ENCODE data around the gene UGGT1. TPM values are rescaled to one million over a fixed set of nuclear protein-coding genes. Genes with fewer than 3 reads are reported as not detected.

UGGT1 gene
- total RNA-seq, 2 donors from 2014 or later, result 66.9 to 78.6 TPM

DNA sequence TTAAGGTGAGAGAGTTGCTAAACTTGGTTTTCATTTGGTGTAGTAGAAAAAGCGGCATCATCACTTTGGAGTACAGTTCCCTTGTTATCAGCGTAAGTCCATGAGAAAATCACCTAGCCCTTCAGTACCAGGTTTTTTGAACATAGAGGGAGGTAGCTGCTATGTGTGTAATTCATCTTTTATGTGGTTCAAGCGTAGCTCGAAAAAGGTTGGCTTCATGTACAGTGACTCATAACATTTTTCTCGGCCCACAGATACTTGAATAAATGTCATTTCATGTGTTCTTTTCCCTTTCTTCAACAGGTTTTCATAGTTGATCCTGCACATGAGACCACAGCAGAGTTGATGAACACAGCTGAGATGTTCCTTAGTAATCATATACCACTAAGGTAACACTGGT is 43.6 kb downstream of the UGGT1 start:
- Mint-ChIP-seq H3K4me3 (no peak overlapping the region), H3K36me3 (ENCODE audit: low read depth) (peaks cover 80% of the 10 kb centered on the region), H3K27me3 (ENCODE audit: insufficient read depth) (no peaks in the 10 kb centered on the region), H3K27ac (no peak overlapping the region), H3K4me1 (peaks cover 3% of the 10 kb centered on the region), H3K9me3 (peaks cover 2% of the 10 kb centered on the region)
- peaks cover 89% of the 10 kb centered on the region for H3K36me3 ChIP-seq (ENCODE audit: control insufficient read depth, insufficient read depth, low read length)
- H3K9ac ChIP-seq (ENCODE audit: extremely low read depth, low read length, poor library complexity, severe bottlenecking), result no peak overlapping the region
- H3K27ac ChIP-seq (ENCODE audit: low read depth, low read length), result no peak overlapping the region
- TF ChIP-seq, protein P1, sequence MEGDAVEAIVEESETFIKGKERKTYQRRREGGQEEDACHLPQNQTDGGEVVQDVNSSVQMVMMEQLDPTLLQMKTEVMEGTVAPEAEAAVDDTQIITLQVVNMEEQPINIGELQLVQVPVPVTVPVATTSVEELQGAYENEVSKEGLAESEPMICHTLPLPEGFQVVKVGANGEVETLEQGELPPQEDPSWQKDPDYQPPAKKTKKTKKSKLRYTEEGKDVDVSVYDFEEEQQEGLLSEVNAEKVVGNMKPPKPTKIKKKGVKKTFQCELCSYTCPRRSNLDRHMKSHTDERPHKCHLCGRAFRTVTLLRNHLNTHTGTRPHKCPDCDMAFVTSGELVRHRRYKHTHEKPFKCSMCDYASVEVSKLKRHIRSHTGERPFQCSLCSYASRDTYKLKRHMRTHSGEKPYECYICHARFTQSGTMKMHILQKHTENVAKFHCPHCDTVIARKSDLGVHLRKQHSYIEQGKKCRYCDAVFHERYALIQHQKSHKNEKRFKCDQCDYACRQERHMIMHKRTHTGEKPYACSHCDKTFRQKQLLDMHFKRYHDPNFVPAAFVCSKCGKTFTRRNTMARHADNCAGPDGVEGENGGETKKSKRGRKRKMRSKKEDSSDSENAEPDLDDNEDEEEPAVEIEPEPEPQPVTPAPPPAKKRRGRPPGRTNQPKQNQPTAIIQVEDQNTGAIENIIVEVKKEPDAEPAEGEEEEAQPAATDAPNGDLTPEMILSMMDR (conservative IDR thresholded peaks at IDR 0.05), result no peak
- DNase-seq, result no peak
- H3K4me1 ChIP-seq (ENCODE audit: control insufficient read depth, insufficient read depth, low read length), result no peaks in the 10 kb centered on the region
- 97 to 98% methylated on average over 5 of the region's 5 CpGs for WGBS, 2 experiments (ENCODE audit: insufficient coverage in 1 of 2, insufficient read length in 1 of 2)
- H3K9me3 ChIP-seq (ENCODE audit: control insufficient read depth, low read length), result no peaks in the 10 kb centered on the region
- no peak overlapping the region for H3K4me3 ChIP-seq (ENCODE audit: low read length)
- no peaks in the 10 kb centered on the region for H3K27me3 ChIP-seq (ENCODE audit: control insufficient read depth, insufficient read depth, low read length, poor library complexity, severe bottlenecking)

DNA sequence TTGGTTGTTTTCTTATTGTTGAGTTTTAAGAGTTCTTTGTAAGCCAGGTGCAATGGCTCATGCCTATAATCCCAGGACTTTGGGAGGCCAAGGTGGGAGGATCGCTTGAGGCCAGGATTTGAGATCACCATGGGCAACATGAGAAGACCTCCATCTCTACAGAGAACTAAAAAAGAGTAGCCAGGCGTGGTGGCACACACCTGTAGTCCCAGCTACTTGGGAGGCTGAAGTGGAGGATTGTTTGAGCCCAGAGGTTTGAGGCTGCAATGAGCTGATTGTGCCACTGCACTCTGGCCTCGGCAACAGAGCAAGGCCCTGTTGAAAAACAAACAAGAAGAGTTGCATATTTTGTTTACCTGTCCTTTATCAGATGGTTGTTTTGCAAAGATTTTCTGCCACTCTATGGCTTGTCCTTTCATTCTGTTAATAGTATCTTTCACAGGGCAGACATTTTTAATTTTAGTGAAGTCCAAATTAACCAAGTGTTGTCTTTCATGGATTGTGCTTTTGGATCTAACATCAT is 46.2 kb downstream of the UGGT1 start:
- Histone ChIP-seq H3K27ac (ENCODE audit: low read depth, low read length) (no peak overlapping the region), H3K9me3 (ENCODE audit: control insufficient read depth, low read length) (no peaks in the 10 kb centered on the region), H3K4me3 (ENCODE audit: low read length) (no peak overlapping the region), H3K27me3 (ENCODE audit: control insufficient read depth, insufficient read depth, low read length, poor library complexity, severe bottlenecking) (no peaks in the 10 kb centered on the region), H3K9ac (ENCODE audit: extremely low read depth, low read length, poor library complexity, severe bottlenecking) (no peak overlapping the region), H3K4me1 (ENCODE audit: control insufficient read depth, insufficient read depth, low read length) (no peaks in the 10 kb centered on the region), H3K36me3 (ENCODE audit: control insufficient read depth, insufficient read depth, low read length) (peaks cover 77% of the 10 kb centered on the region)
- WGBS, 2 experiments (ENCODE audit: insufficient coverage in 1 of 2, insufficient read length in 1 of 2), result 98 to 100% methylated on average over 1 to 3 of the region's 3 CpGs
- no peak overlapping the region for H3K4me3 Mint-ChIP-seq
- H3K4me1 Mint-ChIP-seq, result peaks cover 3% of the 10 kb centered on the region
- H3K27ac Mint-ChIP-seq, result peak overlapping the region; percentile 22
- no peak for DNase-seq
- TF ChIP-seq, protein P1 (conservative IDR thresholded peaks at IDR 0.05), result no peak
- peaks cover 2% of the 10 kb centered on the region for H3K9me3 Mint-ChIP-seq
- H3K27me3 Mint-ChIP-seq (ENCODE audit: insufficient read depth), result no peaks in the 10 kb centered on the region
- peaks cover 70% of the 10 kb centered on the region for H3K36me3 Mint-ChIP-seq (ENCODE audit: low read depth)

DNA sequence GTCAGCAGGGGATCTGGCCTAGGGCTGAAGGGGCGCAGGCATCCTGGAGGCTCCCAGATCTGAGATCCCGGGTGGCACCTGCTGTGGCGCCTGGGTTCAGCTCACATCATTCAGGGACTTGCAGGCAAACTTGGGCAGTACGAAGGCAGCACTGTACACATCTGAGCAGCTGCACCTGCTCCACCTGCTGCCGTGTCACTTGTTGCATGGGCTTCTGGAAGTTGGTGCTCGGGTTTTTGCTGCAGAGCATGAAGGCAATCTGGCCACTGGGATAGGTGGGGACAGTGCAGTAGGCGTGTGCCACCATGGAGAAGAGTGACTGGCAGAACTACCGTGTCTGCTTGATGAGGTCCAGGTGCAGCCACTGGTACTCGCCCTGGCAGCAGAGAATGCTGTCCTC is 48.6 kb downstream of the UGGT1 start:
- TF ChIP-seq, protein P1 (conservative IDR thresholded peaks at IDR 0.05), result no peak
- Histone ChIP-seq H3K27ac (ENCODE audit: low read depth, low read length) (no peak overlapping the region), H3K36me3 (ENCODE audit: control insufficient read depth, insufficient read depth, low read length) (peaks cover 66% of the 10 kb centered on the region), H3K4me1 (ENCODE audit: control insufficient read depth, insufficient read depth, low read length) (no peaks in the 10 kb centered on the region), H3K27me3 (ENCODE audit: control insufficient read depth, insufficient read depth, low read length, poor library complexity, severe bottlenecking) (no peaks in the 10 kb centered on the region), H3K9me3 (ENCODE audit: control insufficient read depth, low read length) (no peaks in the 10 kb centered on the region), H3K4me3 (ENCODE audit: low read length) (no peak overlapping the region), H3K9ac (ENCODE audit: extremely low read depth, low read length, poor library complexity, severe bottlenecking) (no peak overlapping the region)
- H3K4me1 Mint-ChIP-seq, result no peaks in the 10 kb centered on the region
- WGBS, 2 experiments (ENCODE audit: insufficient coverage in 1 of 2, insufficient read length in 1 of 2), result 91 to 95% methylated on average over 7 to 9 of the region's 9 CpGs
- H3K9me3 Mint-ChIP-seq, result peaks cover 2% of the 10 kb centered on the region
- DNase-seq, result no peak
- H3K4me3 Mint-ChIP-seq, result no peak overlapping the region
- H3K27ac Mint-ChIP-seq, result no peak overlapping the region
- no peaks in the 10 kb centered on the region for H3K27me3 Mint-ChIP-seq (ENCODE audit: insufficient read depth)
- peaks cover 57% of the 10 kb centered on the region for H3K36me3 Mint-ChIP-seq (ENCODE audit: low read depth)

All from endodermal cell (in vitro differentiated cells).